CD4-positive, alpha-beta T cell treated with Interleukin-4 for 1 hour (primary cell): ENCODE measurements around the gene LRP5.
"Not testable (repeated sequence)": the region's sequence is repeated elsewhere in the genome, so short reads cannot be mapped to it uniquely, and the experiment has no call there.

Experiments
- DNase-seq, 2 donors: peaks; one replicate each; pipeline ENCODE4 v3.0.0-alpha.2; 2020 to 2022

LRP5 gene

GRCh38 chr11:68329978-68330699, 17.7 kb downstream of the LRP5 start:
- DNase-seq: no peak

- DNase-seq: no peak
Observed at GRCh38 chr11:68330700-68331337, 18.4 kb downstream of the LRP5 start.

GRCh38 chr11:68331338-68331947, 19.1 kb downstream of the LRP5 start:
- no peak for DNase-seq

GRCh38 chr11:68332186-68332585, 19.8 kb downstream of the LRP5 start:
- DNase-seq: no peak

- no peak for DNase-seq
Observed at GRCh38 chr11:68333173-68333572, 20.8 kb downstream of the LRP5 start.

GRCh38 chr11:68334923-68335322, 22.5 kb downstream of the LRP5 start:
- no peak for DNase-seq

GRCh38 chr11:68335683-68336082, 23.3 kb downstream of the LRP5 start:
- no peak for DNase-seq

GRCh38 chr11:68336716-68337115, 24.3 kb downstream of the LRP5 start:
- DNase-seq: no peak

GRCh38 chr11:68337399-68337835, 25.0 kb downstream of the LRP5 start:
- no peak for DNase-seq

- DNase-seq: no peak
Observed at GRCh38 chr11:68338051-68338780, 25.8 kb downstream of the LRP5 start.

- peak in 1 of 2 donors; percentile 56 for DNase-seq
Observed at GRCh38 chr11:68340003-68340767, 27.8 kb downstream of the LRP5 start.

- DNase-seq: peak in 1 of 2 donors; percentile 24
Observed at GRCh38 chr11:68340784-68341556, 28.6 kb downstream of the LRP5 start.

GRCh38 chr11:68341557-68342458, 29.4 kb downstream of the LRP5 start:
- DNase-seq: no peak

GRCh38 chr11:68342459-68343158, 30.2 kb downstream of the LRP5 start:
- no peak for DNase-seq

GRCh38 chr11:68343761-68344256, 31.4 kb downstream of the LRP5 start:
- no peak for DNase-seq

GRCh38 chr11:68344821-68345220, 32.4 kb downstream of the LRP5 start:
- not testable (repeated sequence) for DNase-seq

GRCh38 chr11:68345776-68346461, 33.5 kb downstream of the LRP5 start:
- no peak for DNase-seq

- no peak for DNase-seq
Observed at GRCh38 chr11:68346462-68346790, 34.0 kb downstream of the LRP5 start.

GRCh38 chr11:68347345-68347744, 35.0 kb downstream of the LRP5 start:
- DNase-seq: no peak
